ENCODE measurements around the gene METAP2.

METAP2 gene

GRCh38 chr12:95516757-95517156 is 42.8 kb downstream of the METAP2 start:
- no peaks in the 10 kb centered on the region for H3K27me3 ChIP-seq (ENCODE audit: insufficient read depth, poor library complexity, severe bottlenecking)
- peaks cover 3% of the 10 kb centered on the region for H3K9me3 ChIP-seq (ENCODE audit: severe bottlenecking)
- no peak overlapping the region for H3K4me3 ChIP-seq (ENCODE audit: severe bottlenecking)
- DNase-seq (ENCODE audit: low spot score) = no peak
- no peak overlapping the region for H3K27ac ChIP-seq (ENCODE audit: poor library complexity, severe bottlenecking)
- TF ChIP-seq CTCF (IDR thresholded peaks at IDR 0.05; ENCODE audit: poor library complexity, severe bottlenecking) = no peak
- ATAC-seq (ENCODE audit: low read depth) = no peak
- no peaks in the 10 kb centered on the region for H3K4me1 ChIP-seq (ENCODE audit: insufficient read depth, poor library complexity, severe bottlenecking)
- H3K36me3 ChIP-seq (ENCODE audit: low read depth) = peaks cover 33% of the 10 kb centered on the region

- Histone ChIP-seq H3K36me3 (ENCODE audit: low read depth) (peaks cover 28% of the 10 kb centered on the region), H3K27ac (ENCODE audit: poor library complexity, severe bottlenecking) (no peak overlapping the region), H3K27me3 (ENCODE audit: insufficient read depth, poor library complexity, severe bottlenecking) (no peaks in the 10 kb centered on the region), H3K9me3 (ENCODE audit: severe bottlenecking) (peaks cover 3% of the 10 kb centered on the region), H3K4me3 (ENCODE audit: severe bottlenecking) (no peak overlapping the region), H3K4me1 (ENCODE audit: insufficient read depth, poor library complexity, severe bottlenecking) (no peaks in the 10 kb centered on the region)
- ATAC-seq (ENCODE audit: low read depth) = no peak
- no peak for TF ChIP-seq CTCF (IDR thresholded peaks at IDR 0.05; ENCODE audit: poor library complexity, severe bottlenecking)
- DNase-seq (ENCODE audit: low spot score) = no peak
These were observed 43.3 kb downstream of the METAP2 start for GRCh38 chr12:95517246-95517645.

DNA sequence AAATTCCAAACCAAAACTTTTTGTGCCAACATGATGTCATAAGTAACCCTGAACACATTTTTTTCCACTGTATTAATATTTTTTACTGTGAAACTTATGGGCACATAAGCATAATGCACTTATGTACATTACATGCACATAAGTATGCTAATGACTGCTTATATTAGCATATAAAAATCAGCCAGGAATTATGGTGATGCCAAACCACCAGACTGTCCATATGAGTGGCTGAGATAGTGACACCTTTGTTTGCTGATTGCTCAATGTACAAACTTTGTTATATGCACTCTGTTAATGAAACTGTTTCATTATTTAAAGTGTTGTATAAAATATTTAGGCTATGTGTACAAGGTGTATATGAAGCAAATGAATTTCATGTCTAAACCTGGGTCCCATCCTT is 45.0 kb downstream of the METAP2 start:
- ATAC-seq (ENCODE audit: low read depth) = no peak
- H3K4me3 ChIP-seq (ENCODE audit: severe bottlenecking) = no peak overlapping the region
- H3K36me3 ChIP-seq (ENCODE audit: low read depth) = peaks cover 11% of the 10 kb centered on the region
- H3K27ac ChIP-seq (ENCODE audit: poor library complexity, severe bottlenecking) = no peak overlapping the region
- peaks cover 3% of the 10 kb centered on the region for H3K9me3 ChIP-seq (ENCODE audit: severe bottlenecking)
- no peak for TF ChIP-seq CTCF (IDR thresholded peaks at IDR 0.05; ENCODE audit: poor library complexity, severe bottlenecking)
- no peaks in the 10 kb centered on the region for H3K27me3 ChIP-seq (ENCODE audit: insufficient read depth, poor library complexity, severe bottlenecking)
- no peak for DNase-seq (ENCODE audit: low spot score)
- no peaks in the 10 kb centered on the region for H3K4me1 ChIP-seq (ENCODE audit: insufficient read depth, poor library complexity, severe bottlenecking)

GRCh38 chr12:95520816-95521215 is 46.9 kb downstream of the METAP2 start:
- no peak overlapping the region for H3K27ac ChIP-seq (ENCODE audit: poor library complexity, severe bottlenecking)
- no peaks in the 10 kb centered on the region for H3K27me3 ChIP-seq (ENCODE audit: insufficient read depth, poor library complexity, severe bottlenecking)
- no peaks in the 10 kb centered on the region for H3K36me3 ChIP-seq (ENCODE audit: low read depth)
- H3K4me3 ChIP-seq (ENCODE audit: severe bottlenecking) = no peak overlapping the region
- no peak for TF ChIP-seq CTCF (IDR thresholded peaks at IDR 0.05; ENCODE audit: poor library complexity, severe bottlenecking)
- no peaks in the 10 kb centered on the region for H3K4me1 ChIP-seq (ENCODE audit: insufficient read depth, poor library complexity, severe bottlenecking)
- DNase-seq (ENCODE audit: low spot score) (no peak), ATAC-seq (ENCODE audit: low read depth) (no peak)
- peaks cover 3% of the 10 kb centered on the region for H3K9me3 ChIP-seq (ENCODE audit: severe bottlenecking)

DNA sequence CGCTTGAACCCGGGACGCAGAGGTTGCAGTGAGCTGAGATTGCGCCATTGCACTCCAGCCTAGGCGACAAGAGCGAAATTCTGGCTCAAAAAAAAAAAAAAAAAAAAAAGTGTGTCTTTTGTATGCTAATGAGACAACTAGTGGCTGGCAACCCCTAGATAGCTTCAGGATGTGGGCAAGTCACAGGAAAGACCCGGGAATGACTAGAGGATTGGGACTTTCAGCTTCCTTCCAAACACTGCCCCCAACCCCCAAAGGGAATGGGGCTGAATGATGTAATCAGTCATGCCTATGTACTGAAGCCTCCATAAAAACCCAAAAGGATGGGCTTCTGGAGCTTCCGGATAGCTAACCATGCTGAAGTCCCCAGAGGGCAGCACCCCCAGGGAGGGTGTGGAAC is 48.7 kb downstream of the METAP2 start:
- Histone ChIP-seq H3K4me1 (ENCODE audit: insufficient read depth, poor library complexity, severe bottlenecking) (no peaks in the 10 kb centered on the region), H3K9me3 (ENCODE audit: severe bottlenecking) (no peaks in the 10 kb centered on the region), H3K4me3 (ENCODE audit: severe bottlenecking) (no peak overlapping the region), H3K27me3 (ENCODE audit: insufficient read depth, poor library complexity, severe bottlenecking) (no peaks in the 10 kb centered on the region), H3K36me3 (ENCODE audit: low read depth) (no peaks in the 10 kb centered on the region), H3K27ac (ENCODE audit: poor library complexity, severe bottlenecking) (no peak overlapping the region)
- no peak for TF ChIP-seq CTCF (IDR thresholded peaks at IDR 0.05; ENCODE audit: poor library complexity, severe bottlenecking)
- ATAC-seq (ENCODE audit: low read depth) (no peak), DNase-seq (ENCODE audit: low spot score) (no peak)

Measured in RWPE2 (cell line).